CD14-positive monocyte (primary cell): ENCODE measurements around the gene BTBD7. TPM values are rescaled to one million over a fixed set of nuclear protein-coding genes. Genes with fewer than 3 reads are reported as not detected.

Source experiments
- DNase-seq, 3 donors: peaks; one replicate each; pipeline ENCODE4 v3.0.0-alpha.2; 2011 to 2022
- H2AFZ ChIP-seq: 2 replicates; pipeline ENCODE4 v1.6.0; 2012; ENCODE audit warnings: mild to moderate bottlenecking, low read depth, low read length, inconsistent platforms; ENCODE audit not compliant: insufficient read depth, poor library complexity, severe bottlenecking
- H3K27ac ChIP-seq, 2 donors: 1 replicate in 1 of 2; 2 replicates in 1 of 2; pipeline ENCODE4 v1.5.1; 2012 to 2013; ENCODE audit warnings: low read length in 2 of 2, control low read depth in 1 of 2, inconsistent platforms in 1 of 2, low read depth in 1 of 2, mild to moderate bottlenecking in 1 of 2
- H3K27me3 ChIP-seq, 2 donors: one replicate each; pipeline versions ENCODE4 v1.6.0 to v1.6.1; 2011 to 2013; ENCODE audit warnings: low read length in 2 of 2; ENCODE audit not compliant: control insufficient read depth in 2 of 2, insufficient read depth in 2 of 2
- H3K36me3 ChIP-seq, 2 donors: replicated peaks in 1 of 2; 1 replicate in 1 of 2; 2 replicates in 1 of 2; pipeline versions ENCODE4 v1.5.1 to v1.6.1; 2012 to 2013; ENCODE audit warnings: low read length in 2 of 2, control low read depth in 1 of 2, inconsistent platforms in 1 of 2, mild to moderate bottlenecking in 1 of 2; ENCODE audit not compliant: insufficient read depth in 2 of 2, control insufficient read depth in 1 of 2
- H3K4me1 ChIP-seq, 2 donors: 1 replicate in 1 of 2; 2 replicates in 1 of 2; pipeline versions ENCODE4 v1.5.1 to v1.6.1; 2012 to 2013; ENCODE audit warnings: low read length in 2 of 2, control low read depth in 1 of 2, inconsistent platforms in 1 of 2, mild to moderate bottlenecking in 1 of 2, moderate library complexity in 1 of 2; ENCODE audit not compliant: insufficient read depth in 2 of 2, control insufficient read depth in 1 of 2
- H3K4me2 ChIP-seq: replicated peaks from 2 replicates; pipeline ENCODE3; 2012; ENCODE audit warnings: low read length, moderate library complexity, mild to moderate bottlenecking; ENCODE audit not compliant: poor library complexity, severe bottlenecking; ENCODE audit errors: extremely low read depth
- H3K4me3 ChIP-seq, 3 experiments: fragments of 200-600 bp in 1 of 3; sonication (generic) in 1 of 3; replicated peaks in 1 of 3; 1 replicate in 2 of 3; 2 replicates in 1 of 3; pipeline ENCODE4 v1.5.1; 2011 to 2013; ENCODE audit warnings: low read length in 3 of 3, mild to moderate bottlenecking in 3 of 3, control low read depth in 2 of 3, low read depth in 2 of 3, inconsistent platforms in 1 of 3, moderate library complexity in 1 of 3
- H3K79me2 ChIP-seq: 2 replicates; pipeline ENCODE4 v1.6.0; 2012; ENCODE audit warnings: mild to moderate bottlenecking, control low read depth, inconsistent platforms, low read length, moderate library complexity; ENCODE audit not compliant: insufficient read depth
- H3K9ac ChIP-seq: 2 replicates; pipeline ENCODE4 v1.6.0; 2017; ENCODE audit warnings: low read length, mild to moderate bottlenecking; ENCODE audit not compliant: insufficient read depth, poor library complexity, severe bottlenecking
- H3K9me3 ChIP-seq, 2 donors: replicated peaks in 1 of 2; 1 replicate in 1 of 2; 2 replicates in 1 of 2; pipeline versions ENCODE4 v1.5.1 to v1.6.1; 2012 to 2013; ENCODE audit warnings: low read length in 2 of 2, control low read depth in 1 of 2; ENCODE audit not compliant: control insufficient read depth in 1 of 2, insufficient read depth in 1 of 2
- H4K20me1 ChIP-seq: 2 replicates; pipeline ENCODE4 v1.6.0; 2012; ENCODE audit warnings: mild to moderate bottlenecking, low read length, control low read depth, moderate library complexity; ENCODE audit not compliant: insufficient read depth
- H3K27ac Mint-ChIP-seq, 7 donors: one replicate each; pipeline ENCODE4 v1.8.0; 2020; ENCODE audit warnings: mild to moderate bottlenecking in 7 of 7, mixed read lengths in 7 of 7, moderate library complexity in 6 of 7, inconsistent platforms in 2 of 7
- H3K27me3 Mint-ChIP-seq, 3 donors: one replicate each; pipeline ENCODE4 v1.8.0; 2021 to 2022; ENCODE audit warnings: low read depth in 3 of 3, mild to moderate bottlenecking in 3 of 3, mixed read lengths in 3 of 3, moderate library complexity in 3 of 3, inconsistent platforms in 1 of 3
- H3K36me3 Mint-ChIP-seq, 2 donors: one replicate each; pipeline ENCODE4 v1.8.0; 2020; ENCODE audit warnings: mixed read lengths in 2 of 2, inconsistent platforms in 1 of 2, mild to moderate bottlenecking in 1 of 2
- H3K4me1 Mint-ChIP-seq: one replicate; pipeline ENCODE4 v1.8.0; 2020; ENCODE audit warnings: mild to moderate bottlenecking, mixed read lengths
- H3K4me3 Mint-ChIP-seq, 2 donors: one replicate each; pipeline ENCODE4 v1.8.0; 2020; ENCODE audit warnings: mild to moderate bottlenecking in 2 of 2, mixed read lengths in 2 of 2, moderate library complexity in 1 of 2
- H3K9me3 Mint-ChIP-seq, 7 donors: one replicate each; pipeline ENCODE4 v1.8.0; 2020 to 2022; ENCODE audit warnings: mixed read lengths in 7 of 7, mild to moderate bottlenecking in 6 of 7, moderate library complexity in 6 of 7, inconsistent platforms in 2 of 7
- CTCF ChIP-seq: fragments of 200-600 bp; IDR thresholded peaks from one replicate; pipeline ENCODE4 v1.8.0; 2022; ENCODE audit warnings: antibody characterized with exemption, mild to moderate bottlenecking
- WGBS: methylation state at CpG from one replicate; pipeline ENCODE4 v1.1.5; 2013; ENCODE audit warnings: missing lambda C conversion rate; ENCODE audit not compliant: insufficient coverage; 5-methylcytosine and 5-hydroxymethylcytosine counted together
- intact Hi-C, 2 donors: fragments of 100-400 bp; cut with micrococcal nuclease; formaldehyde crosslinking; loops; one replicate each; pipeline versions ENCODE4 v1.15.0 to v1.15.1; 2023
- polyA plus RNA-seq, 3 donors: library from polyadenylated mRNA; depleted of rRNA in 1 of 3; unstranded in 2 of 3; stranded (reverse) in 1 of 3; fragments of 300-500 nt in 2 of 3; fragments of >200 nt in 1 of 3; fragmentation: Illumina TruSeq in 2 of 3; gene quantifications; 1 replicate in 2 of 3; 2 replicates in 1 of 3; pipeline ENCODE4 v1.2.3, GENCODE V29; 2012 to 2021

BTBD7 gene
- polyA plus RNA-seq, 3 donors, result 8.3 to 8.6 (median 8.5) TPM

GRCh38 chr14:93302688-93303581 lies 29.9 kb downstream of the BTBD7 start:
- WGBS, result 88% methylated on average over 1 of the region's 12 CpGs
- TF ChIP-seq CTCF, result no peak
- Histone ChIP-seq H4K20me1 (peaks cover 99% of the 10 kb centered on the region), H3K4me2 (no peak overlapping the region), H3K27me3 (no peaks in the 10 kb centered on the region), H3K27ac (no peak overlapping the region), H3K4me1 (peaks cover 24 to 32% of the 10 kb centered on the region in 2 donors), H3K79me2 (peaks cover 79% of the 10 kb centered on the region), H2AFZ (no peak overlapping the region), H3K4me3 (no peak overlapping the region), H3K36me3 (no peaks in the 10 kb centered on the region), H3K9ac (no peak overlapping the region), H3K9me3 (no peaks in the 10 kb centered on the region)
- Mint-ChIP-seq H3K27ac (no peak overlapping the region), H3K4me3 (no peak overlapping the region), H3K4me1 (peaks cover 58% of the 10 kb centered on the region), H3K27me3 (no peaks in the 10 kb centered on the region), H3K9me3 (no peaks in the 10 kb centered on the region), H3K36me3 (peaks cover 0 to 6% of the 10 kb centered on the region in 2 donors)
- no peak for DNase-seq
- intact Hi-C loops, result no loop called here

GRCh38 chr14:93301821-93302447 lies 30.9 kb downstream of the BTBD7 start:
- no peak for DNase-seq
- H3K9me3 ChIP-seq, result no peaks in the 10 kb centered on the region
- no peak overlapping the region for H3K4me3 Mint-ChIP-seq
- peaks cover 77% of the 10 kb centered on the region for H3K79me2 ChIP-seq
- no peaks in the 10 kb centered on the region for H3K27me3 Mint-ChIP-seq
- no peaks in the 10 kb centered on the region for H3K27me3 ChIP-seq
- H3K9me3 Mint-ChIP-seq, result no peaks in the 10 kb centered on the region
- H3K4me3 ChIP-seq, result no peak overlapping the region
- H3K36me3 ChIP-seq, result no peaks in the 10 kb centered on the region
- peaks cover 24 to 30% of the 10 kb centered on the region in 2 donors for H3K4me1 ChIP-seq
- H3K27ac ChIP-seq, result no peak overlapping the region
- no peak overlapping the region for H3K9ac ChIP-seq
- H3K4me1 Mint-ChIP-seq, result peaks cover 51% of the 10 kb centered on the region
- whole genome bisulfite sequencing, result 96% methylated on average over 4 of the region's 6 CpGs
- peaks cover 97% of the 10 kb centered on the region for H4K20me1 ChIP-seq
- no peak for TF ChIP-seq CTCF
- intact Hi-C loops, result no loop called here
- H3K27ac Mint-ChIP-seq, result peak overlapping the region in 2 of 7 donors; percentile 7 to 16
- H3K4me2 ChIP-seq, result no peak overlapping the region
- H2AFZ ChIP-seq, result no peak overlapping the region
- peaks cover 0 to 6% of the 10 kb centered on the region in 2 donors for H3K36me3 Mint-ChIP-seq
